Fibroblast of skin of back (primary cell): Measurements from ENCODE around the gene C9orf153. TPM values are rescaled to one million over a fixed set of nuclear protein-coding genes. Genes with fewer than 3 reads are reported as not detected.
A peak's percentile ranks its signal among the peaks of the same experiment; 100 is the strongest.
"Not testable (repeated sequence)": the region's sequence is repeated elsewhere in the genome, so short reads cannot be mapped to it uniquely, and the experiment has no call there.

Experiments
- DNase-seq: peaks from one replicate; pipeline ENCODE4 v3.0.0-alpha.2; 2013
- polyA plus RNA-seq, 2 experiments: library from polyadenylated mRNA; unstranded; fragments of 120-200 nt; gene quantifications; one replicate each; pipeline ENCODE4 v1.2.1, GENCODE V29; 2013; ENCODE audit not compliant: insufficient read length in 2 of 2

C9orf153 gene
- not detected for polyA plus RNA-seq (2013, experiment 1 of 2; ENCODE audit: insufficient read length)
- polyA plus RNA-seq (2013, experiment 2 of 2; ENCODE audit: insufficient read length) = 0.13 TPM

DNA sequence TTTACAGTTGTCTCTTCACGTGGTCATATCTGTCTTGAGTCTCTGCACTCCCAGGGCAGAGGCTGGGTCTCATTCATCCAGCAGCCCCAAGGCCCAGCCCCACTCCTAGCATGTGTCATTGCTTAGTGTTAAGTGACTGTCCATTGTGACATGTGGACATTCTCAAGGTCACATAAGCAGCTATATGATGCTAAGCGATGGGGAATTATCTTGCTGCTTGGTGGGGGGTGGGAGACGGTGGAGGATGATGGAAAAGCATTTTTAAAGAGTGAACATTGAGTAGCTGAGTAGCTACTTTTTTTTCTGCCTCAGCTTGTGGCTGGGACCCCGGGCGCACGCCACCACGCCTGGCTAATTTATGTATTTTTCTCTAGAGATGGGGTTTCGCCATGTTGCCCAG is at the start of gene C9orf153:
TSS of gene C9orf153 (minus strand) at position 101 of the 400 bp plus-strand sequence. CDS start 30,054 bp downstream, outside the sequence.
- DNase-seq = no peak

DNA sequence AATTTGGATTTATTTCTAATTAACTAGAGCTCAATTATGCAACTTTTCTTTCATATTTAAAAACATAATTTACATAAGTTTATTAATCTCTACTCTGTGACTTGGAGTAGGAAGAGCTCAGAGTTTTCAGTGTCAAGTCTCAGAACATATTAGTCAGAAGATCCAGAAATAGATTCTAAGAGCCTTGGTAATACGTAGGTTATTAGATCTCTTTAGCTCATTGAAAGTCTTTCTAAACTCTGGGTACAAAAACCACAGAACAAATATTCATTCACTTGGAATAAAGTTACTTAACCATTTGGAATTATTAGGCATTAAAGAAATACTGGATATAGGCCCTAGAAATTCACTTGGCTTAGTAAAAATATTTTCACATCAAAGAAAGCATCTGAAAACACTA is 49.2 kb upstream of the C9orf153 start:
- no peak for DNase-seq

DNA sequence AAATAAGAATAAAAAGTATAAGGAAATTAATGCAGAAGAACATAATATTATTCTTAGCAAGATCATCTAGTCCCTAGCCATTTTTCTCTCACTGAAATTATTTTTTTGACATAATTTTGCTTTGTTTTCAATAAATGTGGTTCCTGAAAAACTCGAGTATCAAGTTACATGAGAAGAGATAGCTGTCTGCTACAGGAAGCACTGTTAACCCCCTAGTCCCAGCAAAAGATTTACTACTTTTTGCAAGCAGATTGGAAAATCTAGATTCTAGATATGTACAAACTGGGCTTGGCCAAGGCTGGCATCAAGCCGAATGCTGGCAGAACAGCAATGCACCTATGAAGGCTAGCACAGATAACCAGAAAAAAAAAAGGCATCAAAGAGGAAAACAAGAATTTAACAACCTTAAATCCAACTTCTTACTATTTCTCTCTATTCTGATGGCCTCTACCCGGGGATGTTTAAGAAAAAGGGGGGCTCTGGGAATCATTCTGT is 44.8 kb upstream of the C9orf153 start:
- DNase-seq = no peak

DNA sequence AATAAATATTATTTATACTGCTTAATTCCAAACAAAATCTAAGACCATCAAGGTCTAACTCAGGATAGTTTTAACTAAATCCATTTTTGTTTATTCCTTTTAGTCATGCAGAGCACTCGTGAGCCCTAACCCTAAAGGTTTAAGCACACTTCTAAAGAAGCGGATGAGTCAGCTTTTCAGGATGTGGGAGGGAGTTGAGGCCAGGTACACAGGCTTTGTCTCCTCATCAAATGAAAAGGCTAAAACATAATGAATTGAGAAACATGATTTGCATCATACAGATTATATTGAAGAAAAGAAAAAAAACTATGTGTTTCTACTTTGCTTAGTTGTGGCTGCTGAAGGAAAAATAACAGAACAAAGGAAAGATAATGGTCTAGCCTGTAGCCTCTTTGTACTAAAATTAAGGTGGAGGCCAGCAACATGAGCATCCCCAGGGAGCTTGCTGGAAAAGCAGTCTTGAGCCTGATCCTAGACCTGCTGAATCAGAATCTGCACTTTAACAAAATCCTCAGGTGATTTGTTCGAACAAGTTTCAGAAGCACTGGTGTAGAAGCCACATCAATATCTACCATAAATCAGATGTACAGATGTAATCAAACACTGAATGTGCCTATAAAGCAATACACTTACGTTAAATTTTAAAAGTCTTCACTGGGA is 44.0 kb upstream of the C9orf153 start:
- no peak for DNase-seq

DNA sequence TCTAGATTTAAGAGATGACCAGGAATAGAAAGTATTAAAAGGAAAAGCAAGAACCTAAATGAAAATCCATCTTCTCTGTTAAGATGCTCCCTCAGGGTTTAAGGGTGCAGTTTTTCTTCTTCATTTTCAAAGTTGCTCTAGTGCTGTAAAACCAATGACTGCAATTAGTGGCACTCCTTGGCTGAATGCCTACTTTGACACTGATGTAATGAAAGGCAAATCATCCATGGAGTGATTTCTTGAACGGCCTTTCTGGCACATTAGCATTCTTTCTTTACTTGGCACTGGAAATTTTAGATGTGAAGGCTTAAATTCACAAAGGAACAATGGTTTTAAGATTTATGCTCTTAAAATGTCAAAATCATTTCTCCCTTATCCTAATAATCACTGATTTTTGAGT is 42.2 kb upstream of the C9orf153 start:
- no peak for DNase-seq

DNA sequence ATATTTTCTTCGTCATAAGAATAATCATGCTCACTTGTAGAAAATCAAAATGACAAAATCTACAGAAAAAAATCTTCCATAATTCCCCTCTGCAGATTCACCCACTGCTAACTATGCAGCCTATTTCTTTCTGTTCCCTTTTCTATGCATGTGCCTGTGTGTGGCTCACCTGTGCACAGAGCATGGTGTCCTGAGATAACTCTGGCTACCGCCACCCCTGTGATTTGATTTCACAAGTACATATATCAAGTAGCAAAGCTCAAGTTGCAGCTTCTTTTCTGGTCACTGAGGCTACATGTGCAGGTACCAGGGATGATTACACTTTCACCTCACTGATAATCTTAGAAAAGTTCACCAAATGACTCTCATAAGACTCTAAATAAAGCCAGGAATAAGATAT is 41.2 kb upstream of the C9orf153 start:
- DNase-seq = no peak

DNA sequence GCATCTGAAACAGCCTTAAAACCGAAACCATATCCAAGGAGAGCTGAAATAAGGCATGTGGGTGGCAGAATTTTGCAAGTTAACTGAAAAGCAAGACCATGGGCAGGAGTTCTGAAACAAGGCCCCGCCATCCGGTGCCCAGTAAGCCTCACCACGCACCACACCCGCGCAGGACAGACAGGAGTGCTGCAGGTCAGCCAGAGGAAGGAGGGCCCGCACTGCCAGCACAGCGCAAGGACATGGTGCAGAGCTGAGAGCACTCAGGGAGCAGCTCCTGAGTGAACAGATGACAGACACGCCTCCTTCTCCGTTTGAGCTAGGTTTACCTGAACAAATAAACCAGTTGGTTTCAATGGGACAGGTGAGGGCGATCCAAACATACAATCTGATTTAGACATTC is 39.4 kb upstream of the C9orf153 start:
- DNase-seq = no peak

DNA sequence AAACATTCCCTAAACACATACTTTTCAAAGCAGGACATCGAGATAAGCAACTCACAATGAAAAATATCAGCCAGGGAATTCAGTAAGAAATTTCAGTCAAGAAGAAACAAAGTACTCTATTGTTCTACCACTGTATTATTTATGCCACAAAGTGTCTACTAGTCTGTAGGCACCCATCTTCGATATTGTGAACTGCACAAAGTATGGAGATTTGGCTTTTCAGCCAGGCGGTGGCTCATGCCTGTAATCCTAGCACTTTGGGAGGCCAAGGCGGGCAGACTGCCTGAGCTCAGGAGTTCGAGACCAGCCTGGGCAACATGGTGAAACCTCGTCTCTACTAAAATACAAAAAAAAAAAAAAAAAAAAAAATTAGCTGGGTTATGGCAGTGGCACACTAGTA is 30.9 kb upstream of the C9orf153 start:
- not testable (repeated sequence) for DNase-seq

DNA sequence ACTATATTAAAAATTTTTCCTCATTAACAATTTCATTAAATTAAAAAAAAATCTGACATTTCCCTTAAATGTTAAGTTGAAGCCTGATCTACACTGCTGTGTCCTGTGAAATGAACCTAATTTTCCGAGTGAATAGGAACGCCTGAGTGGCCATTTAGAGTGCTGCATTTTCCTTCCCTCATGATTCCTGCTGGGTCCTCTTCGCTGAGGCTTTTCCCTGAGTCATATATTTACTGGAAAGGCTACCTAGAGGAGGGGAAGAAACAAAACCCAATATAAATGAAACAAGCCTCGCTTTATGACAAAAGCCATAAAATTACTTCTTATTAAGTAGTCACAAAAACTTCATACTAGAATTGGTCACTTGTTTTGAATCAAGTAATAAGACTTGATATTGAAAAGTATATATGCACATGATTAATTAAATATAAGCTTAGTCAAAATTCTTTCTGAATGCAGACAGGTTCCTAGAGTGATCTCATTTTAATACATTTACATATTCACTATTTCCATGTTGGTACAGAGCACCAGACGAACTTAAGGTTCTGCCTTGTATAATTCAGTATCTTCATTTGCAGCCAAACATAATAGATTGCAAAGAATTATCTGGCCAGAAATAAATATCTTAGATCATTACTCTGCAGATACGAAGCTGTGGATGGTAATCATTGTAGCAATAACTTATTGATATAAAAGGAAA is 29.2 kb upstream of the C9orf153 start:
- no peak for DNase-seq

DNA sequence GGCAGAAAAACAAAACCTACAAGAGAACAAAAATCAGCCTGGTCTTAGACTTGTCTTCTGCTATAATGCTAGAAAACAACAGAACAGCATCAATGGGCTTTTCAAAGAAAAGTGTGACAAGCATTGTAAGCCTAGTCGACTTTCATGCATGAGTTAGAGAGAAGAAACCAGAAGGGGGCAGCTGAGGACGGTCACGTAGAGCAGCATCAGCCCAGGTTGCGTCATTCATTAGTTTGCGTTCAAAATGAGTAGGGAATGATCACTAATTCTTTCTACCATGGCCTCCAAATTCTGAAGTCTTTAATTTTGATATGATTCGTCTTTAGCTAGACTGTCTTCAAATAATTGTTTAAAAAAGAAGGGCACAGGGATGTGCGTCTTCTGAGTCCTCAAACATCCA is 27.6 kb upstream of the C9orf153 start:
- peak; percentile 57 for DNase-seq

DNA sequence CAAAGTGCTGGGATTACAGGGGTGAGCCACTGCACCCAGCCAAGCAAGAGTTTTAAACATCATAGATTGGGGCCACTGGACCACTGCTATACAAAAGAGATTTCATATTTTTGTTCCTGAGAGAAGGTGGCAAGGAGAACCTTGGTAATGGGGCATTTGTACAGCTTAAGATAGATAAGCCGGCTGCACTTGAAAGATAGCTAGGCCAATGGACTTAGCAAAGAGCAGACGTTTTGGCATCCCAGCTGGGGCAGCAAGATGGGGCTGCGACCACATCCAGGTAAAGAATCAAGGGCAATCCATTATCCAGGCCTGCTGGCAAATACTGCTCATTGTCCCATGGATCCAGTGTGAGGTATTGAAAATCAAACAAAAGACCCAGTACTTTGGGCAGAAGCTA is 26.8 kb upstream of the C9orf153 start:
- no peak for DNase-seq

DNA sequence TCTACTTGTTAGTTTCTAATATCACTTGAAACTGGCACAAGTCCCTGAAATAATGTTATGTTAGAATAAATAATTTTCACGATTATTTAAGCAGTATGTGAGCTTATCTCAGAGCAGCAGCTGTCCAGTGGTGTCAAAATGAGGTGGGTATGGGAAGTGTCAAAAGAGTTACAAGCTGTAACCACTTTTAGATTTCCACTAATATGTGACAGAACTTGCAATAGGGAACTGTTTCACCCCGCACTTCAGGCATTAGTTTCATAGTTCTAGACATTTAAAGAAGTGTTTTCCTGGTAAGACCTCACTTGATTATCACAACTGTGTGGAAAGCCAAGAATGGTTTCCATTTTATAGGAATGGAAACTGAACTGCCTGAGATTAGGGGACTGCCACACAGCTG is 25.8 kb upstream of the C9orf153 start:
- no peak for DNase-seq

DNA sequence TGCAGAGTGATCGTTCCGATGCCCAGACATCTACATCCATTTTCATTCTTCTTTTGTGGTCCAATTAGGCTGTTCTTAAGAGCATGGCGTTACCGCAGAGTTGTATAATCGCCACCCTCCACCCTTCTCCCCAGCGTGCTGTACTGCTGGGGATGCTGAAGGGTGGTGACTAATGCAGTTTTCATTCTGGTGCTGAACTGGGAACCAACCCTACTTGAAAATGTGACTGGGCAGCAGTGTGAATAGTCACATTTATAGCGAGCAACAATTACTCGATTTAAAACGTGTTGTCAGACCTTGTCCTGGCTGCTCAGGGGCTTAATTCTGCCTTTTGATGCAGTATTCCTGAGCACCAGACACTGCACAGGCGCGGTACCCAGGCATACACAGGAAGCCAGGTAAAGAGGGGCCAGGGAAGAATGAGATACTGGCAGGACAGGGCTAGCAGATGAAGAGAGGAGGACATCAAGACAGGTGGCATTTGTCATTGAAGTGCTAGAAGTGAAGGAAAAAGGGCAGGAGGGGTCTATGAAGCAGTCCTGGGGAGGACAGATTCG is 23.6 kb upstream of the C9orf153 start:
- DNase-seq = peak; percentile 82

DNA sequence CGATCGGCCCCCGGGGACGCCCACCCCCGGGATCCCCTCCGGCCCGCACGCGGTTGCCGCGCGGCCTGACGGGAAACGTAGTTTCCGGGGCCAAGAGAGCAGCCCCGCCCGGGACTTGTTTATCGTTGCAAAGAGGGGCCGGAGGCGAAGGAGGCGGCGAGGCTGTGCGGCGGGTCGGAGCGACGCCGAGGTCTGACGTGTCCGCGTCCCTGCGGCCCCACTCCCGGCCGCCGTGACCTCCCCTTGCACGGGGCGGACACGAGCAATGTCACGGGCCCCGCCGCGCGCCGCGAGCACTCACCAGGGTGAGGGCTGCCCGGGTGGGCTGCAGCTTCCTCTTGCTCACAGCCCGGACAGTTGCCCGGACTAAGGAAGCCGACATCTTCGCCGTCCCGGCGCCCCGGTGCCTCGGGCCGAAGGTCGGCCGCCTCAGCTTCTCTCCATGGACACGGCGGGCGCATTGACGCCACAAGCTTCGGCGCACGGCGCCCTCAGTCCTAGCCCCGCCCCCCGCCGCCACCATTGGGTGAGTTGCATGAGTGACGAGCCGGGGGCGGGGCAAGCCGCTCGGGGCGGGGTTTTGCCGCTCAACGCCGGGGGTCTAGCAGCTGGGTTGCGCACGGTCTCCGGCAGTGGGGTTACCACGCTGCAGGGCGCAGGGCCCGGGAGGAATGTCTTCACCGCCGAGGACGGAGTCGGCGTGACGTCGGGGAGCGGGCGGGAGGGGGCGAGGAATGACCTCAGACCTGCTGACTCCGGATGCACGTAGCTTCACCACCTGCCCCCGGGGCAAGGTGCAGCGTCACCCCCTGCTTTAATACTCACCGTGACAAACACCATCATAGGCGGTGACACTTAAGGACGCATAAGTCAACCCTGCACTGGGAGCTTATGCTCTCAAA is 22.9 kb upstream of the C9orf153 start, which contains the start of gene ISCA1:
TSS of gene ISCA1 (minus strand) at position 462 of the 902 bp plus-strand sequence. CDS start at position 382, 80 bp downstream.
- DNase-seq = peak; percentile 92

DNA sequence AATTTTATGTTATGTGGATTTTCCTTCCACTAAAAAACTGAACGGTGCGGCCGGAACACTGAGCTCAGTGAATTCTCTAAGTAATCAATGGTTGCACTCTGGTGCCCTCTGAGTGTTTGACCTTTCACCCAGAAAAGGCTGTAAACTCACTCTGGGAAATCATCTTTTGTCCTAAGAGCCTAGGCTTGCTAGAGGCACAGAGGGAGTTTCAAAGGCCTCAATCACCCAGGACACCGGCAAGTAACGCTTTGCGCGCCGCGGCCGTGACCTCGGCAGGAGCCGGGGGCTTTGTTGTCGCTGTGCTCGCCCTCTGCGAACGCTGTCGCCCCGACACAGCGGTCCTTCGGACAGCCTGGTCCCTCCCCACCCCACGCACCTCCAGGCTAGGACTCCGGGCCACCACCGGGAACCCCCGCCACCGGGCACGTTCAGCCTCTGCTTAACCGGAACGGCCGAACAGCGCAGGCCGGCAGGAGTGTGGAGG is 22.2 kb upstream of the C9orf153 start:
- no peak for DNase-seq

DNA sequence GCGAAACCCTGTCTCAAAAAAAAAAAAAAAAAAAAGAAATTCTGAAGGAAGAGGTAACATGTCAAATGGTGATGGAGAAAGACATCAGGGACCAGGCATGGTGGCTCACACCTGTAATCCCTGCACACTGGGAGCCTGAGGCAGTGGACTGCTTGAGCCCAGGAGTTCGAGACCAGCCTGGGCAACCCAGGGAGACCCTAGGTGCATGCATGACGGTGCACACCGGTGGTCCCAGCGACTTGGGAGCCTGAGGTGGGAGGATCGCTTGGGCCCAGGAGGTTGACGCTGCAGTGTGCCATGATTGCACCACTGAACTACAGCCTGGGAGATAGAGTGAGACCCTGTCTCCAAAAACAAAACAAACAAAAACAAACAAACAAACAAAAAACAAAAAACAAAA is 21.1 kb upstream of the C9orf153 start:
- no peak for DNase-seq

DNA sequence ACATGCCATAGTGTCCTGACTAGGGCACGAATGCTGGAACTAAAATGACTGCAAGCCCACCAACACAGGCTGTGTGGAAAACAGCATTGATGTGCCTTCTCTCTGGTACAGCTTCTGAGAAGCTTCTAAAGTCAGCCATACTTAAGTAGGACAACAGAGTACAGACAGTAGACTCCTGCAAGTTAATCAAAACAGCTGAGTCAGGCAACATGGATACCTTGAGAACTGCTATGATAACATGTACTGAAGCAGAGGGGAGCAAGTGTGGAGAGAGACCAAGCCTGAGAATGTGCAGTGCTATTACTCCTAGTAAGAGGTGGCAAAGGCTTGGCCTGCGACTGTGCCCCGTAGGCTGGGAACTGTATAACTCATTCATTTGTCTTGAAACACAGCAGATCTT is 20.4 kb upstream of the C9orf153 start:
- no peak for DNase-seq

DNA sequence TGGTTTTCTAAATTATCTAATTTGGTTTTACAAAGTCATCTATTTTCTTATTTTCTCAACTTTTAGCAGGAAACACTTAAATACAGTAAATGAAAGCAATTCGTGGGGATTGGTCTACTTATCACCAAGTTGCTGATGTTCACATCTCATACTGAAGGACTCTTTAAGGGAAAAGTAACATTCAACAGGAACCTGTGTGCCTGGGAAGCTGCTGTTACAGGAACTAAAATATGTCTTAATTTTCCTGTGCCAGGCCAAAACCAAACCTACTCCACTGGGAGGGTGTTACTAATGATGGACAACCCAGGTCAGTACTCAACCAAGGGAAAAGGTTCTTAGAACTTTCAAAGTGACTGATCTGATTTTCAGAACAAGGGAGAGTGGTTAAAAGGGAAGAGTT is 17.6 kb upstream of the C9orf153 start:
- no peak for DNase-seq

DNA sequence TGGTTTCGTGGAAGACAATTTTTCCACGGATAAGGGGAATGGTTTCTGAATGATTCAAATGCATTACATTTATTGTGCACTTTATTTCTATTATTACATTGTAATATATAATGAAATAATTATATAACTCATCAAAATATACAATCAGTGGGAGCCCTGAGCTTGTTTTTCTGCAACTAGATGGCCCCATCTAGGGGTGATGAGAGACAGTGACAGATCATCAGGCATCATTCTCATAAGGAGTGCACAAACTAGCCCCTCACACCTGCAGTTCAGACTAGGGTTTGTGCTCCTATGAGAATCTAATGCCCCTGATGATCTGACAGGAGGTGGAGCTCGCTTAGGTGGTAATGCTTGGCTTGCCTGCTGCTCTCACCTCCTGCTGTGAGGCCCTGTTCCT is 16.5 kb upstream of the C9orf153 start:
- peak; percentile 13 for DNase-seq

DNA sequence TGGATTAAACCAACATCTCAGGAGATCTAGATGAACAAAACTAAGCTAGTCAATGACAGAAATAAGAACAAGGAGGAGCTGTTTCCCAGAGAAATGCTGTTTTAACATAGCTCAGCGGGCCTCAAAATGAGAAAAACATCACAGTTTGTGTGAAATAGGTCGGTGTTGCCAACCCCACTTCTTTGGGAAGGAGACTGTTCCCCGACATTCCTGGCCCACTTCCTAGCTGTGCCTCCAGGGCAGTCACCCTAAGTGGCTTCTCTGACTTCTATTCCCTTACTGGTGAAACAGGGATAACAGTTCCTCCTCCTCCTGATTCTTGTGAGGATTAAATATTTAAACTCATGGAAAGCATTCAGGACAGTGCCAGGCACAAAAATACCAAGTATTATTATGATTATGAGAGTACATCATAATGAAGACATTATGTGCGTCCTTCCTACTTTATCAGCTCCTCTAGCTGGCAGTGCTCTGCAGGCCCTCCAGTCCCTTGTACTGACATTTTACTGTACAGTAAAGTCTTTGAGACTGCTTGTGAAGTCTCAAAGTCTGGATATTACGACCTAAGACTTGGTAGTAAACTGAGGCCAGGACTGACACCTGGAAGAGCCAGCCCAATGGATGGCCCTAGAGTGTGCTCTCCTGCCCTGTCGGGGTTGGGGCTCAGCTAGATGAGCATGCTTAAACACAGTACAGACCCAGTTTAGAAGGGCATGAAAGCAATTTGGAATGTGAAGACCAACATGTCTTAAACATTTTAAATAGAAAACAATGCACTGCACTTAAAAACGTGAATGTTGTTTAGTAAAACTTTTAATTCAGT is 15.6 kb upstream of the C9orf153 start:
- no peak for DNase-seq

DNA sequence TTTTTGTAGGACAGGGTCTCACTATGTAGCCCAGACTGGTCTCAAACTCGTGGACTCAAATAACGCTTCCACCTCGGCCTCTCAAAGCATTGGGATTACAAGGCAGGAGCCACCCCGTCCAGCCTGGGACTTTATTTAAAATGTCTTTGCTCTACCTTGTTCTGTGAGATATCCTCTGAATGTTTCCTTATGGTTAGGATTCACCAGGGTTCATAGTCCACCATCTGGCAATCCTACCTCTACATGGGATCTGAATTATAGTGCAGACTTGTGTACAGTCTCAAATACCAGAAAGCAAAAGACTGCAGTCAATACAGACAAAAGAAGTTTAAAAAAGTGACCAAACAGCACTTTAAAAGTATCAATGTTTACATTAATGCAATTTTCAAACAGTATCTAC is 12.8 kb upstream of the C9orf153 start:
- DNase-seq = no peak
